NCI-H1417 (cell line): ENCODE measurements around the gene ZSCAN5B.
"Not testable (repeated sequence)": the region's sequence is repeated elsewhere in the genome, so short reads cannot be mapped to it uniquely, and the experiment has no call there.

Source experiments
- DNase-seq, 3 experiments: peaks; one replicate each; lab custom pipeline; 2025; lab: John Stamatoyannopoulos, UW

Gene ZSCAN5B

DNA sequence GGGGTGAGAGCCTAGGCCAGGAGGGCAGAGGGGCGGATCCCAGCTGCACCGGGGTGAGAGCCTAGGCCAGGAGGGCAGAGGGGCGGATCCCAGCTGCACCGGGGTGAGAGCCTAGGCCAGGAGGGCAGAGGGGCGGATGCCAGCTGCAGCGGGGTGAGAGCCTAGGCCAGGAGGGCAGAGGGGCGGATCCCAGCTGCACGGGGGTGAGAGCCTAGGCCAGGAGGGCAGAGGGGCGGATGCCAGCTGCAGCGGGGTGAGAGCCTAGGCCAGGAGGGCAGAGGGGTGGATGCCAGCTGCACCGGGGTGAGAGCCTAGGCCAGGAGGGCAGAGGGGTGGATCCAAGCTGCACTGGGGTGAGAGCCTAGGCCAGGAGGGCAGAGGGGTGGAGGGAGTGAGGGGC, 21.3 kb downstream of the ZSCAN5B start:
- not testable (repeated sequence) for DNase-seq

DNA sequence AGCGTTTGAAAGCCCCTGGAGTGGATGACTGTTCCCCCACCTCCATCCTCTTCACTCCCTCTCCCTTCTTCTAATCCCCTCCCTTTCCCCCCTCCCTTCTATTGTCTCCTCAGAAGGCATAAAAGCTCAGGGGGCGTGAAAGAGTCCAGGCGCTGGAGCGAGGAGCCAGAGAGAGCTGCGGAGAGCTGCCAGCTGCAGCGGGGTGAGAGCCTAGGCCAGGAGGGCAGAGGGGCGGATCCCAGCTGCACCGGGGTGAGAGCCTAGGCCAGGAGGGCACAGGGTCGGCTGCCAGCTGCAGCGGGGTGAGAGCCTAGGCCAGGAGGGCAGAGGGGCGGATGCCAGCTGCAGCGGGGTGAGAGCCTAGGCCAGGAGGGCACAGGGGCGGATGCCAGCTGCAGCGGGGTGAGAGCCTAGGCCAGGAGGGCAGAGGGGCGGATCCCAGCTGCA, 21.7 kb downstream of the ZSCAN5B start, which contains the start of gene GALP:
TSS of gene GALP (plus strand) at position 148 of the 447 bp plus-strand sequence. CDS start 1,101 bp downstream, outside the sequence.
- DNase-seq: peak in 1 of 3 experiments; percentile 24

DNA sequence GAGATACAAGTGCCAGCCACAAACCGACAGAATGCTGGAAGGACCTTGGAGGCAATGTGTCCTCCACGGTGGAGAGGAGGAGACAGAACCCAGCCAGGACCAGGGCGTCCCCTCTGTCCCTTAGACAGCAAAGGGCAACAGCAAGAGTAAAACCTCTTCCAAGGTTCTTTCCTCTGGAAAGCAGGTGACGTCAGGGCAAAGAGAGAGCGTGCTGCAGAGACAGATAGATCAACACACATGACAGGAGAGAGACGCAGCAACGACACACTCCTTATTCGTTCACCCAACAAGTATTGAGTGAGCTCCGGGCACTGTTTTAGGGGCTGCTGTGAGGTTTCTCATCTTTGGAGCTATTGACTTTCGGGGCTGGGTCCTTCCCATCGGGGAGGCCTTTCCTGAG, 23.0 kb downstream of the ZSCAN5B start:
- no peak for DNase-seq

DNA sequence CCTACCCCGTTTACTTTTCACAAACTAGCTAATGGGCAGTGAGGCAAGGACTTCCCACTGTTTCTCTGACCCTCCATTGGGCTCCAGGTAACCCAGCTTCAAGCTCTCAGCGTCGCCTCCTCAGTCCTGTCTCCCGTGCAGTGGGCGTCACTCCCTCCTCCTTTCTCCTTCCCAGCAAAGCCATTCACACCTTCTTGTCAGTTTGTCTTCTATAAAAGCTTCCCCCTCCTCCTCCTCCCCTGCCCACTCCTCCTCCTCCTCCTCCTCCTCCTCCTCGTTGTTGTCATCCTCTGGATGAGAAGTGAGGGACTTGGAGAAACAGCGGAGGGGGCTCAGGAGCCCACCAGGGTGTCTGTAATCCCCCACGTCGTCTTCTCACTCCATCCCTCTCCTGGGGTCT, 23.5 kb downstream of the ZSCAN5B start:
- no peak for DNase-seq

DNA sequence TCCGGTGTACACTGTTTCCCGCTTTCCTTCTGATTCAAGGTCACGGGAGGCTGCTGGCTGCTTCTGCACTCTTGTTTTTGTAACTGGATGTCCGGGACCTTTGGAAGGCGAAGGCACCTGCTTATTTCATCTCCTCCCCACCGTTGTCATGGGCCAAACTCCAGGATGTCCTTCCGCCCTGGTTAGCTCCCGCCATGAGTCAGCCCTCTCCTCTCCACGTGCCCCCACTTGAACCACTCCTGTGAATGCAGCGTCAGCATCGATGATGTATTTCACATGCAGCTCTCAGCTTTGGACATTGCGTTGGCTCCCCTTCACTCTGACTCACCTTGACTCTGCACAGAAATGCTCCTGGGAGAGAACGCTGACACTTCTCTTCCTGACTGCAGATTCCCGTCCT, 27.3 kb downstream of the ZSCAN5B start:
- DNase-seq: peak in 2 of 3 experiments; percentile 8 to 46

DNA sequence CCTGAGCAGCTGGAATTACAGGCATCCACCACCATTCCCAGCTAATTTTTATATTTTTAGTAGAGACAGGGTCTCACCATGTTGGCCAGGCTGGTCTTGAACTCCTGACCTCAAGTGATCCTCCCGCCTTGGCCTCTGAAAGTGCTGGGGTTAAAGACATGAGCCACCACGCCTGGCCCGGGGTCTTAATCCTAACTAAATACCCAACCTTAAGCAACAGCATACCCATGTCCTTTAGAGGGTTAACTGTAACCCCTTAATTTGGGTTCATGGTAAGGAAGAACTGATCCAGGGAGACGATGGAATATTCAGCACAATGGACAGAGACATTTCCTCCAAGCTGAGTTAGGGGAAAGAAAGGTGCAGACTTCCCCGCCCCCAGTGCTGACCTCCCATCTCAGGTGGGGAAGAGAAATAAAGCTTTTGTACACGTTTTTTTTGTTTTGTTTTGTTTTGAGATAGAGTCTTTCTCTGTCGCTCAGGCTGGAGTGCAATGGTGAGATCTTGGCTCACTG, 30.5 kb downstream of the ZSCAN5B start:
- DNase-seq: no peak

DNA sequence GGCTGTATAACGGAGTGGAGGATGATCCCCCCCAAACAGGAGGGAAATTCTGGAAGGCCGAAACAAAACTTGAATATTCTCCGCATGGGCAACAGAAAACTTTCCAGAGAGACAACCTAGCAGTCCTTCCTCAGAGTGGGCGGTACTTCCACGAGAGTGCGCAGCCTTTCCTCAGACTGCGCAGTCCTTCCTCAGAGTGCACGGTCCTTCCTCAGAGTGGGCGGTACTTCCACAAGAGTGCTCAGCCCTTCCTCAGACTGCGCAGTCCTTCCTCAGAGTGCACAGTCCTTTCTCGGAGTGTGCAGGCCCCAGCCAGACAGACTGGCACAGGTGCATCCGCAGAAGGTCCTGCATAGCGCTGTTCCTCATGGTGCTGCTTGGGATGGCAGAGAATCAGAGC, 34.5 kb downstream of the ZSCAN5B start:
- DNase-seq: no peak

DNA sequence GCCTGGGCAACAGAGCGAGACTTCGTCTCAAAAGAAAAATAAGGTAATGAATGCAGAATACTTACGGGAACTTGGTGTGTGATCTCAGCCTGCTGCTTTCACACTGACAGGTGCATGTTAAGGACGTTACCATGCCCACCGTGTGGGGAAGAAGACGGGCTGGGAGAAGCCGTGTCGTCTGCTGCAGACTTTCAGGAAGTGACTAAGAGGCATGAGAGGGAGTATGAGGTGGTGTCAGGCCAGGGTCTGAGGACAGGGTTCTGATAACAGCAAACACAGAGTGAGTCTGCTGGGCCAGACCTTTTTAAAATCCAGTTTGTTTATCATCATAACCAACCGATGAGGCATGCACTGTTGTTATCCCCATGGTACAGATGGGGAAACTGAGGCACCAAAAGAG, 35.3 kb downstream of the ZSCAN5B start:
- DNase-seq: no peak

DNA sequence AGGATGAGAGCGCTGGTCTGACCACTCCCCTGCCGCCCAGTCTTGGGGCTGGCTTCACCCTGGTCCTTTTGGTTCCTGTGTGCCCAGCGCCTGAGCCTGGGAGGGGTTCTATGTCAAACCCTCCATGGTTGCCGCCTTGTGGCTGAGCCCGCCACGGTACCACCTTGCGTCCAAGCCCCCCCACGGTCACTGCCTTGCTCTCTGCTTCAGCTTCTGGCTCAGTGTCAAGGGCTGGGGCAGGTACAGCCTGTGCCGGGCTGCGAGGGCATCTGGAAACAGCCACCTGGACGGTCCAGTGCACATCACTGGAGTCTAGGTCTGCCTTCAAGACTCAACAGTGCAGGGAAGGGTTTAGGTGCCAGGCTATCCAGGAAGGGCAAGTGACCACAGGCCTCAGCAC, 36.0 kb downstream of the ZSCAN5B start:
- no peak for DNase-seq

DNA sequence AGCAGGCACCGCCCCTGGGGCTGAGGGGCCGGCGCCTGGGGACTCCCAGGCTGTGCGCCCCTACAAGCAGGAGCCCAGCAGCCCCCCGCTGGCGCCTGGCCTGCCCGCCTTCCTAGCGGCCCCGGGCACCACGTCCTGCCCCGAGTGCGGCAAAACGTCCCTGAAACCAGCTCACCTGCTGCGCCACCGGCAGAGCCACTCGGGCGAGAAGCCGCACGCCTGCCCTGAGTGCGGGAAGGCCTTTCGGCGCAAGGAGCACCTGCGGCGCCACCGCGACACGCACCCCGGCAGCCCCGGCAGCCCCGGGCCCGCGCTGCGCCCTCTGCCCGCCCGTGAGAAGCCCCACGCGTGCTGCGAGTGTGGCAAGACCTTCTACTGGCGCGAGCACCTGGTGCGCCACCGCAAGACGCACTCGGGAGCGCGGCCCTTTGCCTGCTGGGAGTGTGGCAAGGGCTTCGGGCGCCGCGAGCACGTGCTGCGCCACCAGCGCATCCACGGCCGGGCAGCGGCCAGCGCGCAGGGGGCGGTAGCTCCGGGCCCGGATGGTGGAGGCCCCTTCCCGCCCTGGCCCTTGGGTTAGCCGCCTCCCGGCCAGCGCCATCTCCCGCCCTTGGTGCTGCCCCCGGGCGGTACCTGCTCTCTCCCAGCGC, 37.8 kb downstream of the ZSCAN5B start:
- no peak for DNase-seq

DNA sequence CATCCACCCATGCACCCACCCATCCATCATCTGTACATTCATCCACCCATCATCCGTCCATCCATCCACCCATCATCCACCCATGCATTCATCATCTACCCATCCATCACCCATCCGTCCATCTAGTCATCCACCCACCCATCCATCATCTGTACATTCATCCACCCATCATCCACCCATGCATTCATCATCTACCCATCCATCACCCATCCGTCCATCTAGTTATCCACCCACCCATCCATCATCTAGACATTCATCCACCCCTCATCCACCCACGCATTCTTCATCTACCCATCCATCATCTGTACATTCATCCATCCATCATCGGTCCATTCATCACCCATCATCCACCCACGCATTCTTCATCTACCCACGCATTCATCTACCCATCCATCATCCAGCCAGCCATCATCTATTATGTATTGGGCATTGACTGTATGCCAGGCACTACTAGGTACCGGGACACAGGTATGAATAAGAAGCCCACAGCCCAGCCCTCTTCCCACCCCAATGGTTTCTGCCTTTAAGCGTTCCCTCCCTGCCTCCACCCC, 38.5 kb downstream of the ZSCAN5B start:
- no peak for DNase-seq

DNA sequence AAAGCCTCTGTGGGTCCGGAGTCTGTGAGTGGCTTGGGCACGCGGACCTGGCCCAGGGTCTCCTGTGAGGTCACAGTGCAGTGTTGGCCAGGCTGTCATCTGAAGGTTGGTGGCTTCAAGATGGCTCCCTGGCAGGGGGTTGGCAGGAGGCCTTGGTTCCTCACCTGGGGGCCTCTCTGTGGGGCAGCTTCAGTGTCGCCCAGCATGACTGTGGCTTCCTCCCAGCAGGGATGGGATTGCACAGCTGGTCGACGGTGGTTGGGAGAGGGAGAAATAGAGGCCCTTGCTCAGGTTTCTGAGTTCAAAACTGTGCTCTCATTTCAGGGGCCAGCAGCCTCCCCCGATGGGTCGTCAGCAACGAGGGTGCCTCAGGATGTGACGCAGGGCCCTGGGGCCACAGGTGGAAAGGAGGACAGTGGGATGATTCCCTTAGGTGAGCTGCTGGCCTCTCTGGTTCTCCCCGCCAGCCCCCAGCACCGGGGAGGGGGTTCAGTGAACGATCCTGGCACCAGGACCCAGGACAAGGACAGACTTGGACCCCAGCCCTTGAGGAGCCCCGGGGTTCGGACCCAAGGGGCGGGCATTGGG, 39.3 kb downstream of the ZSCAN5B start:
- DNase-seq: no peak

DNA sequence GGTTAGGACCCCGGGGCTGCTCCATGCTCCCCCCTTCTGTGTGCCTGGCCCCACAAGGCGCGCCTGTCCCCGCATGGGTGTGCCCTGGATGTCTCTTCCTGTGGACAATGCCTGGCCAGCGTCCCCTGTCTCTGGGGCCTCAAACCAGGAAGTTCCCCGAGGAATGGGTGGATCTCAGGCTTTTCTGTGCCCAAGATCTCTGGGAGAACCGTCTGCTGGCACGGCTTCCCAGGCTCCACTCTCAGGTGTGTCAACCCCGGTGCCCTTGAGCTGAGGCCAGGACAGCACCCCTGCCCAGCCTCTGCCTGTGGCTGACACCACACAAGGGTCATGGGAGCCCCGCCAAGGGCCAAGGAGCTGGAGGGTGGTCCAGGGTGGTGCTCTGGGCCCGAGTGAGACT, 40.8 kb downstream of the ZSCAN5B start:
- DNase-seq: no peak

DNA sequence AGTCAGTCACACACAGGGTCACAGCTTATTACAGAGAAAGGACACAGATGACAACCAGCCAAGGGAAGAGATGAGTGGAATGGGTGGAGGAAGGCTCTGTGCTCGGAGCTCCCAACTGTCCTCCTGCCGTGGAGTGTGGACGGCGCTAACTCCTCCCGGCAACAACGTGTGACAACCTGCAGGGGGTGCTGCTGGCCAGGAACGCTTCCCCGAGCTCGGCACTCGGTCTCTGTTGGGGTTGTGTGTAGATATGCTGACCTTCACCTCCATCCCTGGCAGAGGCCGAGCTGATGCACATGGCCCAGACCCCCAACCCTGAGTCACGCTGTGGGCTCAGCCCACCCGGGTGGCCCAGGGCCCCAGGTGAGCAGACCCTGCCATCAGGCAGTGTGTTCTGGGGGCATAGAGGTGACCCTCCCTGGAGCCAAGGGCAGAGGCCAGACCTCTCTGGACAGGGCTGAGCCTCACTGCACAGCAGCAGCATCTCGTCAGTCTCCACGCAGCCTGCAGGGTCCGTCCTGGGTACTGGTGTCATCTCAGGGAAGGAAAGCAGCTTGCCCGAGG, 42.4 kb downstream of the ZSCAN5B start:
- no peak for DNase-seq

DNA sequence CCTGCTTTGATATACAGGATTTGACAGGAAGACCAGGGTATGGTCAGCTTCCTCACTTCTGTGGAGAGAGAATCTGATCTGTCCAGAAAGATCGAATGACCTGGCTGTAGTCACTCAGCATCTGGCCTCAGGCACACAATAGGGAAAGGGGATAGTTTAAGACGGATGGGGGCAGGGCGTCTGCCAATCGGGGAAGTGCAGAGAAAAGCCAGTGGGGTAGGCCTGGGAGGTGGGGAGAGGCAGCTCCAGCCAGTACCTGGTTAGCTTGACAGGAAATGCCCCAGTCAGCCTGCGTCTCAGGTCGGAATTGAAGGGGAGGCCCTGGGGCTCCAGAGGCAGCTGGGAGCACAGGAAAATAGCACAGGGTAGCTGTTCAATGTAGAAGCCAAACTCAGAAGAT, 44.1 kb downstream of the ZSCAN5B start:
- DNase-seq: no peak

DNA sequence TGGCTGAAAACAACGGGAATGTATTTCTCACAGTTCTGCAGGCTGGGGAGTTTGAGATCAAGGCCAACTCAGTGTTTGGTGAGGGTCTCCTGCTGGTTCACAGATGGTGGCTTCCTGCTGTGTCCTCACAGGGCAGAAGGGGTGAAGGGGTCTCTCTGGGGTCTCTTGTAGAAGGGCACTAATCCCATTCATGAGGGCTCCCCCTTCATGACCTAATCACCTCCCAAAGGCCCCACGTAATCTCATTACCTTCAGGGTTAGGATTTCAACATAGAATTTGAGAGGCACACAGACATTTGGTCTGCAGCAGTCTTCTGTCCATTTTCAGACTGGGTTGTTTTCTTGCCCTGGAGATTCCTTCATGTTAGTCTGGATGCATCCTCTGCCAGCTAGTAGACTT, 44.9 kb downstream of the ZSCAN5B start:
- no peak for DNase-seq

DNA sequence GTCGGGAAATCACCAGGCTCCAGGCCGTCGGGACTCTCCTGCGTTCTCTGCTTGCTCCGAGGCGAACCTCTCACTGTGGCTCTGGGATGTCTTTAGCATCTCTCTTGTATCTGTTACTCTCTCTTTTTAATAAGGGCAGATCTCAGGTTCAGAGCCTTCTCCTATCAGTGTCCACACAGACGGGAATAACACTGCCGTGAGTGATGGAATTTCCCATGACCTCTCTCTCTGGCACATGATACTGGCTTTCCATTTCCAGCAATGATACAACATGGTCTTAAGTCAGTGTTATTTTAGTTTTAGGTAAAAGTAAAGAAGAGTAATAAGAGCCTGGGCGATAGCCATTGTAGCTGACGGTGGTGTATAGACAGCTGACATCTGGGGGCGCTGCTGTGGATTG, 47.2 kb downstream of the ZSCAN5B start:
- no peak for DNase-seq

DNA sequence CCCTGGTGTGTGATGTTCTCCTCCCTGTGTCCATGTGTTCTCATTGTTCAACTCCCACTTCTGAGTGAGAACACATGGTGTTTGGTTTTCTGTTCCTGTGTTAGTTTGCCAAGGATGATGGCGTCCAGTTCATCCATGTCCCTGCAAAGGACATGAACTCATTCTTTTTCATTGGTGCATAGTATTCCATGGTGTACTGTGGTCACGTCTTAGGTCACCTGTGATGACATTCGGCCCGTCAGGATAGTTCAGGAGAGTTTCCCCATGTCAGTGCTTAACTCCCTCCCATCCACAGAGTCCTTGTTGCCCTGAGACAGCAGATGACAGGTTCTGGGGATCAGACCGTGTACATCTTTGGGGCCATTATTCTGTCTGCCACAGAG, 47.9 kb downstream of the ZSCAN5B start:
- no peak for DNase-seq

DNA sequence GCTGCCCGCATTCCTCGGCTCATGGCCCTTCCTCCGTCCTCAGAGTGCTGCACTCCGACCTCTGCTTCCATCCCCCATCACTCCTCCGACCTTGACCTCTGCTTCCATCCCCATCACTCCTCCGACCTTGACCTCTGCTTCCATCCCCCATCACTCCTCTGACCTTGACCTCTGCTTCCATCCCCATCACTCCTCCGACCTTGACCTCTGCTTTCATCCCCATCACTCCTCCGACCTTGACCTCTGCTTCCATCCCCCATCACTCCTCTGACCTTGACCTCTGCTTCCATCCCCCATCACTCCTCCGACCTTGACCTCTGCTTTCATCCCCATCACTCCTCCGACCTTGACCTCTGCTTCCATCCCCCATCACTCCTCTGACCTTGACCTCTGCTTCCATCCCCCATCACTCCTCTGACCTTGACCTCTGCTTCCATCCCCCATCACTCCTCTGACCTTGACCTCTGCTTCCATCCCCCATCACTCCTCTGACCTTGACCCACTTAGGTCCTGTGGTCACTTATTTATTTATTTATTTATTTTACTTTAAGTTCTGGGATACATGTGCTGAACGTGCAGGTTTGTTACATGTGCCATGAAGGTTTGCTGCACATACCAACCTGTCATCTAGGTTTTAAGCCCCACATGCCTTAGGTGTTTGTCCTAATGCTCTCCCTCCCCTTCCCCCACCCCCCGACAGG, 48.5 kb downstream of the ZSCAN5B start:
- not testable (repeated sequence) for DNase-seq

DNA sequence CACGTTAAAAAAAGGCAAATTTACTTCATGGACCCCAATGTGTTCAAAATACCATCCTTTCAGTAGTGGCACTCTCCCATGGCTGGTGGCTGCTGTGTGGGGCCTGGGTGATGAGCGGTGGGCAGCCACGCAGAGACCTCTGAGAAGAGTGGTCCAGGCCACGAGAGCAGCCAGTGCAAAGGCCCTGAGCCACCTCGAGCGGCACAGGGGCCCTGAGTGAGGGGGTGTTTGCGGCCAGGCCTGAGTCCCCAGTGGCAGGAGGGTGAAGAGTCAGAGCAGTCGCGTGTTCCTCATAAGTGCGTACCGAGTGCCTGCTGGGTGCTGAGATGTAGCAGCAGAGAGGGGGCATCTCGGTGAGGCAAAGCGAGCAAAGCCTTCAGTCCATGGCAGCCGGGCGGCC, 49.5 kb downstream of the ZSCAN5B start:
- DNase-seq: no peak

DNA sequence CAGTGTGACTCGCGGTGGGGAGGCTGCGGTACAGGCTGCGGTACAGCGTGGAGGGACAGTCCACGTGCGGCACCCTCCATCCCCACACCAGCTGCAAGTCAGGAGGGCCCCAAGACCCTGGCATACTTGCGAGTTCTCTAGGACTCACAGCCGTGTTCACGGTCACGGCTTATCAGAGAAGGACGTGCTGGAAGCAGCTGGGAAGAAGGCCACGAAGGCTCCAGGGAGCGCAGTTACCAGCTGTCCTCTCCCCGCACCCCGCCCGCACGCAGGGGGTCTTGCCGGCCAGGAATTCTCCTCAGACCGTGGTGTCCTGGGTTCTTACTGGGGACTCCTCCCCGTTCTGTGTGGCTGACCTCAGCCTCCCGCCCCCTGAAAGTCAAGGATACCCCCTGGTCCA, 50.3 kb downstream of the ZSCAN5B start:
- DNase-seq: no peak

DNA sequence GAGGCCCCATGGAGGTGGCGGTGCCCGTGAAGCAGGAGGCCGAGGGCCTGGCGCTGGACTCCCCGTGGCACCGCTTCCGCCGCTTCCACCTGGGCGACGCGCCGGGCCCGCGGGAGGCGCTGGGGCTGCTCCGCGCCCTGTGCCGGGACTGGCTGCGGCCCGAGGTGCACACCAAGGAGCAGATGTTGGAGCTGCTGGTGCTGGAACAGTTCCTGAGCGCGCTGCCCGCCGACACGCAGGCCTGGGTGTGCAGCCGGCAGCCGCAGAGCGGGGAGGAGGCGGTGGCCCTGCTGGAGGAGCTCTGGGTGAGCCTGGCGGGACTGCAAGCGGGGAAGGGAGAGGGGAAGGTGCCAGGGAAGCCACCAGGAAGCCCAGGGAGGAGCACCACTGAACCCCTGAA, 50.7 kb downstream of the ZSCAN5B start:
- no peak for DNase-seq

DNA sequence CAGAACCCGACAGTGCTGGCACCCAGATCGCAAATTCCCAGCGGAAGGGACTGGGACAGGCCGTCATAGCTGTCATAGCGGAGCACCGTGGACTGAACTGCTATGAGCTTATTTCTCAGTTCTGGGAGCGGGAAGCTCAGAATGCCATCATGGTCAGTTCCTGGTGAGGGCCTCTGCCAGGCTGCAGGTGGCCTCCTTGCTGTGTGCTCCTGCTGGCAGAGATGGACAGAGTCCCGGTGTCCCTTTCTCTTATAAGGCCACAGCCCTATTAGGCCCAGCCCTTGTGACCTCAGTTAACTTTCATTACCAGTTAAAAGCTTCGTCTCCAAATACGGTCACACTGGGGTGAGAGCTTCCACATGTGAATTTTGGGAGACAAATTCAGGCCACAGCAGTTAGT, 51.9 kb downstream of the ZSCAN5B start:
- DNase-seq: no peak
